A549 (cell line): Measurements from ENCODE around the gene ERRFI1. TPM values are rescaled to one million over a fixed set of nuclear protein-coding genes. Genes with fewer than 3 reads are reported as not detected.

Experiments used
- ATAC-seq, 2 experiments: fragments of 200-7000 bp in 1 of 2; fragments of >200 bp in 1 of 2; cut with Nextera tagmentation in 1 of 2; cut with Tn5 transposase in 1 of 2; 3 replicates each; pipeline versions ENCODE4 v1.8.0 to v1.9.1; 2018 to 2020; ENCODE audit warnings: mild to moderate bottlenecking in 1 of 2, moderate library complexity in 1 of 2
- CTCF ChIA-PET: fragments of 300-600 bp; sonication (Branson Sonifier 250); formaldehyde crosslinking; extraction: SDS; loops from one replicate; lab custom pipeline; 2021; ENCODE audit warnings: antibody characterized with exemption, inconsistent platforms; lab: Yijun Ruan, JAX
- POLR2A ChIA-PET: fragments of 350-600 bp; formaldehyde crosslinking; extraction: SDS; loops from one replicate; lab custom pipeline; 2021; ENCODE audit warnings: antibody characterized with exemption, inconsistent platforms; lab: Yijun Ruan, JAX
- DNase-seq, 2 experiments: peaks; one replicate each; pipeline versions ENCODE4 v3.0.0 to v3.0.0-alpha.2; 2011 to 2016; ENCODE audit warnings: low read depth in 1 of 2, low spot score in 1 of 2
- FAIRE-seq: peaks from 2 replicates; lab custom pipeline; 2011; peaks lifted over from hg19 to GRCh38; lab: Jason Lieb, UNC
- H3K27ac ChIP-seq, 2 experiments: fragments of >200 bp; sonication (Bioruptor Twin); formaldehyde crosslinking; 3 replicates each; pipeline ENCODE4 v1.5.1; 2016 to 2017
- H3K4me1 ChIP-seq: fragments of >200 bp; sonication (Bioruptor Twin); formaldehyde crosslinking; 3 replicates; pipeline ENCODE4 v1.6.1; 2016
- H3K4me2 ChIP-seq: fragments of >200 bp; sonication (Bioruptor Twin); formaldehyde crosslinking; 3 replicates; pipeline ENCODE4 v1.6.1; 2016
- H3K4me3 ChIP-seq: fragments of >200 bp; sonication (Bioruptor Twin); formaldehyde crosslinking; 3 replicates; pipeline ENCODE4 v1.5.1; 2016
- H3K9me3 ChIP-seq: fragments of >200 bp; sonication (Bioruptor Twin); formaldehyde crosslinking; 3 replicates; pipeline ENCODE4 v1.6.1; 2016
- CBX2 ChIP-seq: fragments of 200-600 bp; sonication (generic); IDR thresholded peaks from 2 replicates; pipeline ENCODE4 v1.6.1; 2016; ENCODE audit warnings: low read depth, mild to moderate bottlenecking, borderline replicate concordance
- CHD2 ChIP-seq: fragments of 150-350 bp; IDR thresholded peaks from 2 replicates; pipeline ENCODE4 v1.6.1; 2014; ENCODE audit warnings: low read length; ENCODE audit not compliant: partially characterized antibody
- CTCF ChIP-seq: fragments of >200 bp; sonication (Bioruptor Twin); formaldehyde crosslinking; IDR thresholded peaks from 3 replicates; pipeline ENCODE4 v1.5.1; 2016
- EP300 ChIP-seq, 2 experiments: fragments of >200 bp; sonication (Bioruptor Twin); formaldehyde crosslinking; IDR thresholded peaks; 2 replicates in 1 of 2; 3 replicates in 1 of 2; pipeline ENCODE4 v1.6.1; 2016 to 2017
- FOXS1 ChIP-seq: fragments of 250-450 bp; sonication (Bioruptor Pico); IDR thresholded peaks from 2 replicates; pipeline ENCODE4 v1.5.0; 2020; ENCODE audit warnings: mild to moderate bottlenecking, moderate library complexity
- HEYL ChIP-seq: fragments of 250-450 bp; sonication (Bioruptor Pico); IDR thresholded peaks from 2 replicates; pipeline ENCODE4 v1.8.0; 2021; ENCODE audit warnings: mild to moderate bottlenecking, moderate library complexity
- HMGXB4 ChIP-seq: fragments of 250-450 bp; sonication (Bioruptor Pico); IDR thresholded peaks from 2 replicates; pipeline ENCODE4 v1.5.0; 2021; ENCODE audit warnings: mild to moderate bottlenecking, moderate library complexity, borderline replicate concordance
- HOXA7 ChIP-seq: fragments of 250-450 bp; sonication (Bioruptor Pico); IDR thresholded peaks from 2 replicates; pipeline ENCODE4 v1.5.0; 2020; ENCODE audit warnings: mild to moderate bottlenecking, moderate library complexity
- HOXB13 ChIP-seq: fragments of 250-450 bp; sonication (Bioruptor Pico); IDR thresholded peaks from 2 replicates; pipeline ENCODE4 v1.5.0; 2020; ENCODE audit warnings: low read depth, mild to moderate bottlenecking, moderate library complexity
- HOXB5 ChIP-seq: fragments of 250-450 bp; sonication (Bioruptor Pico); IDR thresholded peaks from 2 replicates; pipeline ENCODE4 v1.5.0; 2020; ENCODE audit warnings: mild to moderate bottlenecking, moderate library complexity
- KDM5A ChIP-seq: fragments of 200-600 bp; sonication (generic); IDR thresholded peaks from 2 replicates; pipeline ENCODE4 v1.6.1; 2016; ENCODE audit warnings: antibody characterized with exemption, mild to moderate bottlenecking
- PBX3 ChIP-seq: IDR thresholded peaks from 2 replicates; pipeline ENCODE4 v1.6.1; 2012
- PHF8 ChIP-seq: fragments of 200-600 bp; sonication (generic); IDR thresholded peaks from 2 replicates; pipeline ENCODE4 v1.6.1; 2016; ENCODE audit warnings: low read depth, mild to moderate bottlenecking, antibody characterized with exemption, moderate library complexity, borderline replicate concordance
- RAD21 ChIP-seq, 2 experiments: fragments of >200 bp in 1 of 2; sonication (Bioruptor Twin) in 1 of 2; formaldehyde crosslinking in 1 of 2; IDR thresholded peaks in 1 of 2; conservative IDR thresholded peaks in 1 of 2; 2 replicates in 1 of 2; 3 replicates in 1 of 2; pipeline ENCODE4 v1.6.1; 2012 to 2018; ENCODE audit warnings: inconsistent platforms in 1 of 2
- REST ChIP-seq: fragments of 200-600 bp; sonication (generic); IDR thresholded peaks from 2 replicates; pipeline ENCODE4 v1.6.1; 2016; ENCODE audit warnings: antibody characterized with exemption, mild to moderate bottlenecking, moderate library complexity
- SMC3 ChIP-seq: fragments of >200 bp; sonication (Bioruptor Twin); formaldehyde crosslinking; IDR thresholded peaks from 3 replicates; pipeline ENCODE4 v1.6.1; 2018; ENCODE audit warnings: inconsistent platforms
- SREBF2 ChIP-seq: fragments of 450-650 bp; IDR thresholded peaks from 2 replicates; pipeline ENCODE4 v1.6.1; 2014; ENCODE audit warnings: mild to moderate bottlenecking, moderate library complexity
- ZC3H11A ChIP-seq: fragments of 450-650 bp; IDR thresholded peaks from 2 replicates; pipeline ENCODE4 v1.6.1; 2014; ENCODE audit warnings: antibody characterized with exemption, mild to moderate bottlenecking
- ZSCAN20 ChIP-seq: fragments of 250-450 bp; sonication (Bioruptor Pico); IDR thresholded peaks from 2 replicates; pipeline ENCODE4 v1.8.0; 2022; ENCODE audit warnings: mild to moderate bottlenecking, moderate library complexity
- WGBS: methylation state at CpG from one replicate; pipeline ENCODE4 v1.1.6; 2017; ENCODE audit errors: missing lambda C conversion rate; 5-methylcytosine and 5-hydroxymethylcytosine counted together
- polyA plus RNA-seq, 4 experiments: library from polyadenylated mRNA; depleted of rRNA in 3 of 4; stranded (reverse); fragments of >200 nt; fragmentation: RNase III in 1 of 4; extraction: RNeasy Plus Mini Kit Qiagen cat#74134 plus additional on column Dnase treatment in 1 of 4; gene quantifications; 2 replicates in 3 of 4; 3 replicates in 1 of 4; pipeline ENCODE4 v1.2.3, GENCODE V29; 2011 to 2017

The ERRFI1 gene
- polyA plus RNA-seq, 2 of the 4 experiments (the other 2 are of a cell fraction), result 51.0 to 217 TPM

GRCh38 chr1:7973086-7973485 lies 53.0 kb downstream of the ERRFI1 start (continued):
- TF ChIP-seq REST (no peak), EP300 (IDR thresholded peaks at IDR 0.05) (no peak)
- TF ChIP-seq, all 56 proteins: peak for 0

GRCh38 chr1:7972285-7972684 lies 53.8 kb downstream of the ERRFI1 start:
- Histone ChIP-seq H3K9me3 (no peaks in the 10 kb centered on the region), H3K4me1 (0 out of 3 replicates have a peak, but pooled peaks cover 3% of the 10 kb centered on the region), H3K4me2 (no peak overlapping the region)
- FAIRE-seq, result no peak
- TF ChIP-seq CBX2, result no peak
- TF ChIP-seq ZSCAN20, result no peak
- TF ChIP-seq PHF8, result no peak
- TF ChIP-seq HMGXB4, result no peak
- no peak for TF ChIP-seq HEYL
- TF ChIP-seq PBX3, result no peak
- no peak for TF ChIP-seq HOXB5 (CRISPR knock-in tag)
- TF ChIP-seq KDM5A, result no peak
- no peak for TF ChIP-seq CHD2
- TF ChIP-seq SREBF2, result no peak
- no peak for TF ChIP-seq RAD21 (conservative IDR thresholded peaks at IDR 0.05 in 1 of 2, IDR thresholded peaks at IDR 0.05 in 1 of 2)
- TF ChIP-seq FOXS1 (CRISPR knock-in tag), result no peak
- TF ChIP-seq SMC3, result no peak
- TF ChIP-seq ZC3H11A, result no peak
- no peak for TF ChIP-seq HOXA7 (CRISPR knock-in tag)
- no peak for TF ChIP-seq CTCF
- no peak for TF ChIP-seq HOXB13 (CRISPR knock-in tag)
- TF ChIP-seq, all 56 proteins: peak for 0
- no peak for ATAC-seq
- Histone ChIP-seq H3K4me3 (no peak overlapping the region), H3K27ac (no peak overlapping the region)
- ChIA-PET CTCF (interaction anchor here (0.7 to 1.7 kb wide), 4 partner anchors 9 to 380 kb away, joined by 3 to 10 read pairs (median 4); no protein-coding TSS in a partner anchor), POLR2A (no interaction called here)
- WGBS, result 93% methylated on average over 5 of the region's 5 CpGs
- DNase-seq, result no peak
